Measurements from ENCODE around the gene KCNA1.

The KCNA1 gene

GRCh38 chr12:4914720-4915119 lies 5.0 kb downstream of the KCNA1 start:
- no peak for DNase-seq

DNA sequence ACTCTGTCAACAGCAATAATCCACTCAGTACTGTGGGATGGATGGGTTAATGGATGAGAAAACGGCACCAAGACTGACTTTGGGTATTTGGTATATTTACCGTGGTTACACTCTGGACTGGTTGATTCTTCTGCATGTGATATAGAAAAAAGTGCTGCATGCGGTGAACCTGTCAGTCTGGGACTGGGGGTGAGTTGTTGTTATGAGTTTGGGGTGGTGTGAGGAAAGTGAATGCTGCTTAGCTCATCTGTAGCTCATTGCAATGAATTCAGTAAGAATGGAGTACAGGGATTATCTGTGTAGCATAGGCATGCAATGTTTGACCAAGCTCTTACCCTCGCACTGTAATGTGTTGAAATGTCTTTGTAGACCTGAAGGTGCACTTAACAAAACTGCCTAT lies 6.0 kb downstream of the KCNA1 start:
- no peak for DNase-seq

GRCh38 chr12:4918950-4919660 lies 9.4 kb downstream of the KCNA1 start:
- DNase-seq = no peak

- DNase-seq = no peak
These were observed 22.9 kb downstream of the KCNA1 start for GRCh38 chr12:4932576-4932975.

GRCh38 chr12:4933411-4933810 lies 23.7 kb downstream of the KCNA1 start:
- no peak for DNase-seq

DNA sequence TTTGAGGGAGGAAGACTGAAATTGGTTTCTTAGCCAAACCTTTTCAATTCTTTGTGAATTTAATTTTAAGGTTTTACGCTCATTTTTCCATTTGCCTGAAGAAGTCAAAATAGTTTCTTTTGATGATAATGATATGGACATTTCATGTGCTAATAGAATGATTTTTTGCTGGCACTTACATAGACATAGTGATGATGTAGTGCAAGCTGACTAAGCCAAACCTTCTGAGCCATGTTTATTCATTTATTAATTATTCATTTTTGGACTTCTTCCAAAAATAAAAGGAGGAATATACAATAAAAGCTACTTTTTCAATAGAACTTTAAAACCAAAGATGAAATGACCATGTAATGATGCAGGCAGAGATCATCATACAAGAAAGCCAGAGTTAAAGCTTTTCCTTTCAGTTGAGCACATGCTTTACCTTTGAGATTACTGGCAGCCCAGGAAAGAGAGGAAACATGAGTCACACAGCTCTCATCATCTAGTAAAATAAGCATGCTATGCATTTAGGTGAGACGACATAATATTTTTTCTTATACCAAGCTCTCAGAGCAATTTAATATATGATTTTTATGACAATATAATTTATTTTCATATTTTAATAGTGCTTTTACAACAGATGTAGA lies 24.8 kb downstream of the KCNA1 start:
- no peak for DNase-seq

GRCh38 chr12:4938900-4939299 lies 29.2 kb downstream of the KCNA1 start:
- DNase-seq = no peak

GRCh38 chr12:4939418-4940023 lies 29.8 kb downstream of the KCNA1 start:
- no peak for DNase-seq

DNA sequence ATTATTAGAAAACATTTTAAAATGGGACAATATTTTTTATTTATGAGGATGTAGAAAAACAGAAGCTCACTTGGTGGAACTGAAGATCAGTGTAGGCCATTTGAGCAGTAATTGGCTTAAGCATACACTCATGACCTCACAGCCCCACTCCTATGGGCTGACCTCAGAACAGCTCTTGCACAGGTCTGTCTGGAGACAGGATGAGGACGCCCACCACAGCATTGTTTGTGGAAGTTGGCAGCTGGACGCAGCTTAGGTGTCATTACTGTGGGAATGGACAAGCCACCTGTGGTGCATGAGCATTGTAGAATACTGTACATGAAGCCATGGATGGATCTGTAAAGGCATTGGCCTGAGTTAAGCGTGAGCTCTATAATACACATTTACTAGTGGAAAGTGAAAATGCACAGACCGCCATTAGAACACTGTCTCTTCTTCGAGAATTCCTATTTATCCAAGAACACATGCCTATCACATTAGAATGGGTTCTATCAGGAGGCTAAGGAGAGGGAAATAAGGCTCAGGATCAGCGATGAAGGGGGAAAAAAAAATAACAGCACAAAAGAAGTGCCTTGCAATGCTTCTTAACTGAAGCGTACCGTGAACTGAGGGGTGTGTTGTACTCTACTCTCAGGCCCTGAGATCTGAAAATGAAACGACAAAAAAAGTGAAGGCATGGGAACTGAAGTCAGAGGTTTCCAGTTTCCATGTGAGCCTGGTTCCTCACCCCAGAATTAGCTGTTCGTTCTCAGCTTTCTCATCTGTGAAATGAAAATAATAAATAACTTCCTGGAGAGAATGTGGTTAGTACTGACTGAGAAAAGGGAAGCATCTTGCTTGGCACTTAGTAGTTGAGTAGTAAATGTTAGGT lies 33.6 kb downstream of the KCNA1 start:
- DNase-seq = no peak

GRCh38 chr12:4943938-4944284 lies 34.2 kb downstream of the KCNA1 start:
- DNase-seq = no peak

GRCh38 chr12:4947253-4947652 lies 37.5 kb downstream of the KCNA1 start:
- no peak for DNase-seq

GRCh38 chr12:4951083-4951482 lies 41.4 kb downstream of the KCNA1 start:
- DNase-seq = no peak

- DNase-seq = no peak
These were observed 41.9 kb downstream of the KCNA1 start for GRCh38 chr12:4951601-4952000.

DNA sequence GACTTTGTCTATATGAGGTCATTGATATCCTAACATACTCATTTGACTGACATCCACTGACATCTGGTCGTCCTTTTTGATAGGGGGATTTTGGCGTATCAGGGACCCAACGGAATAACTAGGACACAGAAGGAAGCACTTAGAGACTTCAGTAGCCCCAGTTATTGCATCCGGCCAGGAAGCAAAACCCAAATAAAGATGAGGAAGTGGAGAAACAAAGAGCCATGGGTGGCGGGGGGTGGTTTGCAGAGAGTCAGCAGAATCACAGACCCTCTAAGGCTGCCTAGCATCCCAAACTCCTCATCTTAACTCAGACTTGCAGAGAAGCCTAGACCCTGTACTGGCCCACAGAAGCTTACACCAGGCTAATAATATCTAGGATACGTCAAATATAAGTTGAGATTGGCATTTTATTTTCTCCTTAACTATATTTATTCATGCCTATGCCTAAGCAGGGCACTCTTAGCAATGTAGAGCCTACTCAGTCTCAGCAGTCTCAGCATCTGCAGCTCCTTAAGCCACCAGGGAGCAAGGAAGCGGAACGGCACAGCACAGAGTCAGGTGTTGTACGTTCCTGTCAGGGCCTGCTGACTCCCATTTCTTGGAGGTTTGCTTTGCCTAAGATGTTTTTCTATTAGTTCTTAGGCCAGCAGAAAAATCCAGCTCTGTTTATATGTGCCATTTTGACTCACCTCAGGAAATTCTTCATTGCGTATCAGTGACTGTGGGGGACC lies 45.1 kb downstream of the KCNA1 start:
- DNase-seq = no peak

DNA sequence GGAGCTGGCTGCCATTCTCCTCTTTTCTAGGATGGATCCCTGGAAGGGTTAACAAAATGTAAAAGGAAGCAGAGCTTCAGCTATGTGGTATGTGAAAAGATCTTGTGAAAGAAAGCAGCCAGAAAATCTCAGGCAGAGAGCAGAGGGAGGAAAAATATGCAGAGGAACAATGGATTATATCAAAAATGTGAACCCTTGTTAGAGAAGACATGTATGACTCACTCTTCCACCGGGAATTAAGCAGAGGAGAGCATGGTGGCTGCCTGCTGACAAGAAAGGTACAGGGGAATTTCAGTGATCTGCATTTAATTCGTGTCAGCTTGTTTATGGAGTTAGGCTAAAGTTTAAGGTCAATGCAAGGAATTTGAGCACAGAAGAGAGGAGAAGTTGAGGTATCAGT lies 46.3 kb downstream of the KCNA1 start:
- no peak for DNase-seq

DNA sequence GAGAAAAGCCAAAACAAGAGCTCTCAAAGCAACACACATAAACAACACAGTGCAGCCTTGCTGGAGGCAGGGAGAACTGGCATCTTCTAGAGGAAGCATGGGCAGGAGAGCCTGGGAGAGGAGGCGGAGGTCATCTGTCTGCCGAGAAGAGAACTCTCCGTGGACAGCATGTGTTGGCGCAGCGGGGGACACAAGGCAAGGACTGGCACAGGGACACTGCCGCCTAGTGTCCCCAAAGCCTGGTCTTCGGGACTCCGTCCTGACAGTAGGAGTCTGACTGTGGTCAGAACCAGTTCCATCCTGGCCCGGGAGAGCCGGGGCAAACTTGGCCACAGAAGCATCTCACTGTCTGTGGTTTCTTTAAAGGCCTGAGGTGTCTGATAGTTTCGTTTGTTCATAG lies 47.3 kb downstream of the KCNA1 start:
- no peak for DNase-seq

DNA sequence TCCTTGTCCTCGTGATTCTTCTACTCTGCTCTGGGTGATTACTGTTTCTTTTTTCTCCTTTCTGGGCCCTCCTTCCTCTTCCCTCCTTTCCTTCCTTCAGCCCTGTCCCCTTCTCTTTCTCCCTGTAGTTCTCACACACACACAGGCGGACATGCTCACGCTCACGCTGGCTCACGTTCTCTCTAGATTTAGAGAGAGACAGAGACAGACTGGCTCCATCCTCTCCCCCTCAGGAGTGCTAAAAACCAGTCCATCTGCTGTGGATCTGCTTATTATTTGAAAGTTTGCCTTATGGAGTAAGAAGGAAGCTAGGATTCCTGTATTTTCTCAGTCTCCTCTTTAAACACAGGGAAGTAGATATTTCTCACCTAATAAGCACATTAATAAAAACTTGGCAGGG lies 48.1 kb downstream of the KCNA1 start:
- no peak for DNase-seq

DNA sequence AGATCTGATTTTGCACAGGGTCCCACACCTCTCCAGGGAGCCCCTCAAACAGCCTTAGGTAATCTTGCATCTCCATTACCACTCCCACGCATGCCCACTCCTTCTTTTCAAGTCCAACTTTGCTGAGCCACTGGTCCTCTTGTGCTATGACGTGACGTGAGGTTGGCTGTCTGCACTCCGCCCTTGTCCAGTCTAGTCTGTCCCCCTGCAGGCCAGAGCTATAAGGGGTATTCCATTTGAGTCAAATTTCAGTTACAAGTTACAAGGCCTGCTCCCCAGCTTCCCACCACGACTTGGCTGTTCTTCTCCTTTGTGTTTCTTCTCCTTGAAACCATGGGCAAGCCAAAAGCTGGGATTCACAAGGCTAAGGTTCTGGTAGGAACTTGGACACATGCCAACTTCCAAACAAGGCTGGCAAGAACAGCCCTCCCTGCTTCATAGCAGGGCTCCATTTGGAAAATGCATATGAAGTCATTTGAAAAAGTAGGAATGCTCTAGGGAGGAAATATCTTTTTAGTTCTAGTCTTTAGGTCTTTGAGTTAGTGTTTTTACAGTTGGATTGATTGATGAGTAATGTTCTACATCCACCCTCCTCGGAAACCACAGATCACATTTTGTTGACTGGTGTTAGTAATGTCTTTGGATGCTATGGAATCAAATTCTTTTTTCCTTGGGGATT lies 49.1 kb downstream of the KCNA1 start:
- DNase-seq = no peak

GRCh38 chr12:4959381-4959780 lies 49.7 kb downstream of the KCNA1 start:
- DNase-seq = no peak

DNA sequence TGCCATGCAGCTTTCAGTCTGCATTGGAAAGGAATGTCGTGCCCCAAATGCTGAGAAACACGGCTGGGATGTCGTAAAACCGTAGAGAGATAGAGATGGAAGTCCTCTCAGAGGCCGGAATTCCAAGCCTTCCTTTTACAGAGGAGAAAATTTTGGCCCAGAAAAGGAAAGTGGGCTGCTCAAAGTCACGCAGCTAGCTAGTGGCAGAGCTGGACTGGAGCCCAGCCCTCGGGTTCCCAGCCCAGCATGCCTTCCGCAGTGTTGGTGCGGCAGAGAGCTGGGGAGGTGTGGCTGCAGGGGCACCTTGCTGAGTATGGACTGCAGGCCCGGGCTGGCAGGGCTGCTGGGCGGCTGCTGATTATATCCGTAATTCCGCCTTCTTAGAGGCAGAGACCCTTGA lies 50.3 kb downstream of the KCNA1 start:
- no peak for DNase-seq

- DNase-seq = no peak
These were observed 50.8 kb downstream of the KCNA1 start for GRCh38 chr12:4960547-4960946.

- DNase-seq = no peak
These were observed 51.6 kb downstream of the KCNA1 start for GRCh38 chr12:4961311-4961710.

Measured in activated T-cell treated with anti-CD3 and anti-CD28 coated beads, Interleukin-2, amount 50 U/mL, for 1 hour (primary cell).